ENCODE measurements around the gene CFAP99.
A peak's percentile ranks its signal among the peaks of the same experiment; 100 is the strongest.

The CFAP99 gene

DNA sequence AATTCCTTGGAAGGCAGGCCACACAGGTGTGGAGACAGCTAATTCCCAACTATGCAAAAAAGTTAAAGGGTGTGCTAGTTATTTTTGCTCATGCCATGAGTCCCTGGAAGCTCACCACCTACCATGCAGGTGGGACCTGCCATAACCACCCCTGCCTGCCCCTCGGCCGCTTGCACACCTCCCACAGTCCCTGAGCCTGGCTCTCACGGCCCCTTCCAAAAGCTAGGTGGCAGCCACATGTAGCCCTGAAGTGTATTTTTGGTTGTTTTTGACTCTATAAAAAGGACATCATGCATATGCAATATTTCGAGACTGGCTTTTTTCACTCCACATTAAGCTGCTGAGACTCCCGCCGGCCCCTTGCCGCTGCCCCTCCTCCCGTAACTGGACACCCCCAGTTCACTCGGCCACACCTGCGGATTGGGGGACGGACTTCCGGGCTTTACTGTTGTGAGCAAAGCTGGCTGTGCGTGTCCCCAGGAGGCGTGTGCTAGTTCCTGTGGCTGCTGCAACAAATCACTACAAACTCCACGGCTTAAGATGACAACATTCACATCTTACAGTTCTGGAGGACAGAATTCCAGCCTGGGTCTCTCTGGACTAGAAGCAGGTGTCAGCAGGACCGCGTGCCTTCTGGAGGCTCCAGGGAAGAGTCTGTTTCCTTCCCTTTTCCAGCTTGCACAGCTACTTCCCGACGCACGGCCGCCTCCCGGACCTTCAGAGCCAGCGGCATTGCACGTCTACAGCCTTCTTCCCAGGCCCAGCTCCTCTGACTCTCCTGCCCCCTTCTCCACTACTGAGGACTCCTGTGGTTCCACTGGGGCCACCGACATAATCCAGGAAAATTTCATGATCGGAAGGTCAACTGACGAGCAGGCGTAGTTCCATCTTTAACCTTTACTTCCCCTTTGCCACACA is 25.1 kb upstream of the CFAP99 start:
- DNase-seq: no peak

DNA sequence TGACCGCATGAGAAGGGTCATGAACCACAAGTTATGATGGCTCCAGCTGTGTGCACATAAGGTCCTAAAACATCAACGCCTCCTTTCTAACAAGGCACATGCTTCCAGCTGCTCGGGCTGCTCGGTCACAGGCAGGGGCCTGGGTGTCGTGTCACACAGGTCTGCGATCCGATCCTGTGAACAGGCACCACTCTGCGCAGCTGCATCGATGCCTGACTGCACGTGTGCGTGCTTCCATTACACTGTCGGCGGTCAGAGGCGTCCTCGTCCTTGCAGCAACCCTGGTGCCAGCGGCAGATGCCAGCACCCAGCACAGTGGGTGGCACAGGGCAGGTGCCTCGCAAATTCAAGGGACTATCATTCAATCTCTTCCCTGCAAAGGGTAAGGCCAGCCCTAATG is 24.2 kb upstream of the CFAP99 start:
- no peak for DNase-seq

DNA sequence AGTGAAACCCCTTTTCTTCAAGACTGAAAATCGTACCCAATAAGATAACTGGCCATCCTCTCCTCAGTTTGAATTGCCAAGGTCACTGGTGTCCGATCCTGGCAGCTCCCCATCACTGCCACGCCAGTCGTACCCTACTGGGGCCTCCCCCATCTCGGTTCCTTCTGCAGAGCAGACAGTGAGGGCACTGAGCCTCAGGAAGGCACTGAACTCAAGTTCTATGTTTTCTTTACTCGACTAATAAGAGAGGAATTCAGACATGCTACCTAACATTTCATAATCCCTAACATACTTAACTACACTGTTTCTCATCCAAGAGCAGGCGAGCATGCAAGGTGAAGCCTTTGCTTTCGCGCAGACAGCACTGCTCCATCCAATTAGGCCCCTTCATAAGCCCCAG is 23.7 kb upstream of the CFAP99 start:
- DNase-seq: no peak

DNA sequence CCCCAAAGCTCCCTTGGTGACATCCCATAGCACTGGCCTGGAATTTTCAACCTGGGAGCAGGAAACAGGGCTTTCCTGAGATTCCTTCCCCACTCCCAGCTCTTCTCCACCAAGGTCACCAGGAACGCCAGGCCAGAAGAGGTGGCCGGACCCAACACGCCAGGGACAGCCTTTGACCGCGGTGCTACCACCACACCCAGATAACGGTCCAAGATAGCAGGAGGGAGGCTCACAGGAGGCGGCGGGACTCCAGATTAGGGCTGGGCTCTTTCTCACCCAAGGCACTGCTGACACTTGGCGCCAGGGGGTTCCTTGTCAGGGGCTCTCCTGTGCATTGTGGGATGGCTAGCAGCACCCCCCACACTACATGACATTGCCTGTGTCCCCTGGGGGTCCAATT is 23.2 kb upstream of the CFAP99 start:
- no peak for DNase-seq

DNA sequence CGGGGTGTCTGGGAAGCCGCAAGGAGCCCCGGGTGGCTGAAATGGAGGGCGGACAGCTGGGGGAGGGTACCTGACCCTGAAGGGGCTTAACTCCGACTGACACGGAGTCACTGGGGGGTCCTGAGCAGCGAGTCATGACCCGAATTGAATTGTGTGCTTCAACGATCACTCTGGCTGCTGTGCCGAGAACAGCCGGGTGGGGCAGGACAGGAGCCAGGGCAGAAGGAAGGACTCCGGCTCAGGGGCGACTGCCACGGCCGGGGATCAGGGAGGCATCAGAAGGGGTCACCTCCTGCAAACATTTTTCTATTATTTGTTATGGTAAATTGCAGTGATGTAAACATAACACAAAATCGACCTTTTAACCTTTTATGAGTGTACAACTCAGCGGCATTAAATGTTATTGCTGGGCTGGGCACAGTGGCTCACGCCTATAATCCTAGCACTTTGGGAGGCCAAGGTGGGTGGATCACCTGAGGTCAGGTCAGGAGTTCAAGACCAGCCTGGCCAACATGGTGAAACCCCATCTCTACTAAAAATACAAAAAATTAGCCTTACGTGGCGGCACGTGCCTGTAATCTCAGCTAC is 21.9 kb upstream of the CFAP99 start:
- no peak for DNase-seq

DNA sequence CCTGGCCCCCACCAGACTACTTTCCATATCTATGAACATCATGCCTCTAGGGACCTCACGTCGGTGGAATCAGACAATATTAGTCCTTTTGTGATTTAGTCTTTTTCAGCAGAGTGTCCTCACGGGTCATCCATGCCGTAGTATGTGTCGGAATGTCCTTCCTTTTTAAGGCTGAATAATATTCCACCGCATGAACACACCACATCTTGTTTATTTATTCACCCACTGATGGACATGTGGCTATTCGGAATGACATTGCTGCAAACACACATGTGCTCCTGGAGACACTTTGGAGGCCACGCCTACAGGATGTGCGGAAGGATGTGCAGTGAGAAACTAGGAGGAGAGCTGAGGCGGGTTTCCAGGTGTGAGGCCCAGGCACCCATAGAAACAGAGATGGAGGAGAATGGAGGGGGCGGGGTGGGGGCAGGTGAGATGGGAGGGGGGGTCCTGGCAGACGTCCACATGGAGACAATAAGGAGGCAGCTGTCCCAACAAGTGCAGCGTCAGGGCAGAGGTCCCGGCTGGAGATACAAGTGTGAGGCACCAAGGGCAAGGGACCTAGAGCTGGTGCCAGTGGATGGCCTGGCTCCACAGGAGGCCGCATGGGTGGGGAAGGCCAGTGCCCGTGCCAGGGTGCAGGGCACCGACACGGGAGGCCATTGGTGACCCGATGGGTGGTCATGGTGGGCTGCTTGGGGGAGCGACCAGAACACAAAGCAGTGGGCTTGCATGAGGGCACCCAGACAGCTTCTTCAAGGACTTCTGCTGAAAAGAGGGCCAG is 21.0 kb upstream of the CFAP99 start:
- DNase-seq: no peak

DNA sequence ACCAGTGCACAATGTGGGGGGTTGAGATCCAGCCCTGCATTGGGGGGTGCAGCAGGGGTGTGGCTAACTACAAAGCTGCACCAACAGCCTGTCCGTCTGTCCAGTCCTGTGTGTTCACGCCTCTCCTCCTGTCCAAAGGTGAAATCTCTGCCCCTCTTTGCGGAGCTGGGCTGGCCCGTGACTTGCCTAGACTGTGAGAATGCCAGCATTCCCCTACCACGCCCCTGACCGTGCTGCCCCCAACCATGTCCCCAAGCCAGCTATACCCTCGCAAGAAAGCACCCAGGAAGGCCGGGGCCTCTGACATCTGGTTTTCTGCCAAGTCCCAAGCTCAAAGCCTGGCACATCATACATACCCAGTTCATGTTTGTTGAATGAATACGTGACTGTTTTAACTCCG is 19.5 kb upstream of the CFAP99 start:
- DNase-seq: no peak

DNA sequence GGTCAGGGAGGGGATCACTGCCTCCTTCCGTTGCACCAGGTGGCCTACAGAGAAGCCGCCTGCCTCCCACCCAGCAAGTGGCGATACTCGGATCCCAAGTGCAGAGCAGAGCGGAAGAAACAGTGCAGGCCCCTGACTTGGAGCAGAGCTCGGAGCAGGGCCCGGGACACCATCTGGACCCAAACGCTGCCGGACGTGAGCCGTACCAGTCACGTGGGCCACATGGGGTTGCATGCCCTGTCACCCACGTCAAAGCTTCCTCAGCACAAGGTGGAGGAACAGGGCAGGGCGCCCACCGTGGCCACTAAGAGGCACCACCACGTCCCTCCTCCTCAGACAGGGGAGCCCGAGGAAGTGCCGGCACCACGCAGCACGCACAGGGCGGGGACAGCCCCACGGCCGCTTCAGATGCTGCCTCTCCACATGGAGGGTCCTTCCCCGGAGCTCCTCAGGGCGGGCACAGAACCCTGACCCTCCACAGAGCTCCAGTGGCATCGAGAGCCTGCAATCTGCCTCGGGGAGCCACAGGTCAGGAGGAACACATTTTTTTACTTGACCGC is 19.0 kb upstream of the CFAP99 start:
- DNase-seq: no peak

DNA sequence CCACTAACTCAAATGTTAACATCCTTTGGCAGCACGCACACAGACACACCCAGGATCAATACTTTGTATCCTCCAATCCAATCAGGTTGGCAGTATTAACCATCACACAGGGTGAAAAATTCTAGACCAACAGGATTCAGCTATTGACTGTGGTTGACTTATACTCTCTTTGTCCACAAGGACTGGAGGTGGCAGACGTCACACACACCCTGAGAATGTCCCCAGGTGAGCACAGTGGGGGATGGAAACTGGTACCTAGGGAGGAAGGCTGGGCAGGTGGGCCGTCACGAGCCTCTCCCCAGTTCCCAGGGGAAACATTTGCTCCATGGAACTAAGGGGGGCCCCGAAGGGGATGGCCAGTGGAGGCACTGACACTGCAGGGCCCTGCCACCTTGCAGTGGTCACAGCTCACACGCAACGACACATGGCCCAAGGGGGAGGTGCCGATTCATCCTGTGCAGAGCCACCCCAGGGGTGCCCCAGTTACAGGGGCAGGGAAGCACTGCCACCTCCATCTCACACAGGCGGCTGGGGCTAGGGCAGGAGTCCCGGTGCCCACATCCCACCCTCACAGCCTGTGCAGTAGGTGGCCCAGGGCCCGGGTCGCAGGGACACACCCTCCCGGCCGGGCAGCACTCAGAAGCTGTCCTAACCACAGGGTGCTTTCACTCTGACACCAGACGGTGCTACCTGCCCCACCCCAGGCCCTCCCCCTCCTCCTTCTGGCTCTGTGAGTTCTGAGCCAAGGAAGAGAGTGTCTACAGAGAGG is 17.7 kb upstream of the CFAP99 start:
- DNase-seq: no peak

DNA sequence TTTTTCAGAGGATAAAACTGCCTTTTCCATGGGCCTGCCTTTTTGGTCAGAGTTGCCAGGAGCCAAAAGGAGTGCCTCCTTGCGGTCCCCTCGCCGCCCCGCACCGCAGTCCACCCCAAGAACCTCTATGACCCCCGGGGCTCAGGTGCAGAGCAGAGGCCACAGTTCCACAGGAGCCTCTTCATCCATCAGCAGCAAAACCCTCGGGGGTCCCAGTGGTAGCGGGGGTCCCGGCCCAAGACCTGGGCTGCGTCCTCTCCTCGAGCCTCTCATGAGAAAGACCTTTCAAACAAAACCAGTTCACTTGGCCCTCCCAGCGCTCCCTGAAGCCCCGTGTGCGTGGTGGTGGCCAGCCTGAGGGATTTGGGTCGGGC is 17.2 kb upstream of the CFAP99 start:
- no peak for DNase-seq

DNA sequence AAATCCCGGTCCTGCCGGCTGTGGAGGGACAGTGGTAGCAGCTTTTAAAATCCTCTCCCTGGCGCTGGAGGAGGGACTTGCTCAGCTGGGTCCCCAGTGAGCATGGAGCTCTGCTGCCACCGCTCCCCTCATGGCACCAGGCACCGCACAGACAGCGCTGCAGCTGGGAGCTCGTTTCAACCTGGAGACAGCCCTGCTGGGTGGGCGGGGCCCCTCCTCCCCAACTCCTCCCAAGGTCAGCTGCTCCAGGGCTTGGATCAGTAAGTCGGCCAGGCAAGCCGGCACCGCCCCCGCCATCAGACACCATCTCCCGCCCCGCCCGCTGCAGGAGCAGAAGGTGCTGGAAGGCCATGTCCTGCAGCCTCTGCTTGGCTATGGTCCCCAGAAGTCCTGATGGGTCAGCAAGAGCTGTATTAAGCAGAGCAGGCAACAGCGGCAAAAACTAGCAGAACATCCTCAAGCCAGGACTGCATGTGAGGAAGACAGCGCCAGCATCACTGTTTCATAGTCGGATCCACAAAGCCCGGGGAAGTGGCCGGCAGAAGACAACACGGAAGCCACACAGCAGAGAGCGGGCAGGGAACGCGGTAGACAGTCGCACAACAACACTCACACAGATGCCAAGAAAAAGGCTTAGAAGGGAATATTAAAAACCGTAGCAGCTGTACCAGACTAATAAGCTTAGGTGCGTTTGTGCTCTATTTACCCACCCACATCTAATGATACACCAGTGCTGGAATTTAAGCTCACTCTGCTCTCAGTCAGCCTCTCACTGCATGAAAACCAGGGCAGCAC is 16.5 kb upstream of the CFAP99 start:
- DNase-seq: peak; percentile 25

DNA sequence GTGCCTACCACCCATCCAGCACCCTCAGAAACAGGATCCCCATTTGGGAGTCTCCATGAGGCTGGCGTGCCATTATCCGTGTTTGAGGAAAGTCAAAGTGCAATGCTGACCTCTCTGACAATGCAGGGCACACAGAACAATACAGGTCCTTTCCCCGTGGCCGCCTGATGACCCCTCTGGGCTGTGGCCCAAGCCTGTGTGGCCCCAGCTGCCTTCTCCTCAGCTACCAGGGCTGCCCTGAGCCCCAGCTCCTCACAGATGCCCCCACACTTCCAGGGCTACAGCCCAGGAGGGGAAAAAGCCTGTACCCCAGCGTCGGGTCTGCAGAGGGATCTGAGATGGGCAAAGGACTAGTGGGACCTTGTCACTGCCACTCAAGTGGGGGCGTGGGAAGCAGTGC is 15.8 kb upstream of the CFAP99 start:
- no peak for DNase-seq

DNA sequence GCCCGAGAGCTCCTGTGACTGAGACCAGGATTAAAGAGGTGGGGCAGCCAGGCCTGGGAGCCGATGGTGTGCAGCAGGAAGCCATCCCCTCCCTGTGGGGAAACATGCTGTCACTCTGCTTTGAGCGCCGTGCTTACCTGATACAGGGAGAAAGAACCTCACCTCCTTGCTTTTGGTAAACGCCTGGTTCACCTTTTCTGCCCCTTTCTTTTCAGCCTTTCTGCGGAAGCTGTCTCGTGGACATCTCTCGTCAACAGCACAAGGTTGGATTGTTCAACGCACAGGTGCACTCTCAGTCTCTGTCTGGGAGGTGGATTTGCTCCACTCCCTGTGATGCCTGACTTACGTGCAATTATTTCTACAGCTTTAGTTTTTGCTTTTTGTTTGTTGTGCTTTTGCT is 12.3 kb upstream of the CFAP99 start:
- no peak for DNase-seq

DNA sequence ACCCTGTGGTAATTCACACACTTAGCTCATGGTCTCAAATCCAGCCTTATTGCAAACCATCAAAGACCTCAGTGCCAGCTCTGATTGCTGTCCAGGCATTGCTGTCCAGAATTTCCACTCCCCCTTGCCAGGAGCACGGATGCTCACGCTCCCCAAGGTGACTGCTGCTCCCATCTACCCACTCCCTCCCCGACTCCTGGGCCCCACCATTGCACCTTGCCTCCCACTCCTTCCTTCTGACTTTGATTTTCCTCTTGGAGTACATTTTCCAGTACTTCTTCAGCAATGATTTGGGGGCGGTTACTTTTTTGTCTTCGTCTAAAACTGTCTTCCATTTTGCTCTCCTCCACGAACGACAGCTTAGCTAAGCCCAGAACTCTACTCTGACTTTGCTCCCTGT is 11.8 kb upstream of the CFAP99 start:
- no peak for DNase-seq

DNA sequence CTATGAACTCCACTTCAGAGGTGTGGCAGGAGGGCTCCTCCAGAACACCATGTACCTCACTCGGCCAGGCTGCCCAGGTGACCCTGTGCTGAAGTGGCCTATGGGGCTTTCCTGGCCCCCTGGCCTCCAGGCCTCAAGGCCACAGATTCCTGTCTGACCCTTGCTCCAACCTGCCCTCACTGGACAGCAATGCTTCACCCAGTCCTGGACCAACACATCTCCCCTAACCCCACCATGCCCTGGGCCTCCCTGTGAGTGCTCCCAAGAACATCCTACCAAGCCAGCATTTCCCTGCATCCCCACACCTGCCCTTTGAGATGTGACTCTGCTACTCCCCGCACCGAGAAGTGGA is 10.8 kb upstream of the CFAP99 start:
- no peak for DNase-seq

DNA sequence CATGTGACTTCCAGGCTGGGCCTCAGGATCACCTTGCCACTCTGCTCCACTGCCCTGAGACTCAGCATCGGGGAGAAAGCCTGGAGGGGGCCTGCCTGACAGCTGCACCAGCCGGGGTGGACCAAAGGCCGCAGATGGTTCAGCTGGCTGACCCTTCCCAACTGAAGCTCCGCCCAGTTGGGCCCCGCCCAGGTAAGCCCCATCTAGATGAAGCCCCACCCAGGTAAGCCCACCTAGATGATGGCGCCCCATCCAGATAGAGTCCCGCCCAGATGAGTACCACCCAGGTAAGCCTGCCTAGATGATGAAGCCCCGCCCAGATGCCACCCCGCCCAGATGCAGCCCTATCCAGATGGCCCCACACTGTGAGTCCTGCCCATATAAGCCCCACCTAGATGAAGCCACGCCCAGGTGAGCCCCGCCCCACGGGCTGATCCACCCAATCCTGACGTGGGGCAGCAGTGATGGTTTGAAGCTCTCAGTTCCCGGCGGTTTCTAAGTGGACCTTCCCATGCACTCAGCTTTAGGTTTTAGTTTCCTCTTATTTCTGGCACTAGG is 10.3 kb upstream of the CFAP99 start:
- DNase-seq: peak; percentile 45

DNA sequence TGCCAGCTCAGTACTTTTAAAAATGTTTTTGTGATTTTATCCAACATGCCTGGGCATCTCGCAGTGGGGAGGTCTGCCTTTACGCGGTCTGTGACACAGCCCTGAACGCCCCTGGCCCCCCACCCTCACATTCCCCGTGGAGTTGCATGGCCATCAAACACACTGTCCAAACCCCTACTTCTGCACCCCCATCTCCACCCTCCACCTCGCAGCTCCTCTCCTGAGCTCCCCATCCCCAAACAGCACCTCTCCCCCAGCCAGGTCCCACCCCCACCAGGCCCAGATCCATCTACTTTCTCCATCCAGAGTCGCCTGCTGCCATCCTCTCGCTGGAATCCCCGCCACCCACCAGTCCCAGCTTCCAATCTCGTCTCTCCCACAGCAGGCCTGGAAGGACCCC is 9.8 kb upstream of the CFAP99 start:
- no peak for DNase-seq

DNA sequence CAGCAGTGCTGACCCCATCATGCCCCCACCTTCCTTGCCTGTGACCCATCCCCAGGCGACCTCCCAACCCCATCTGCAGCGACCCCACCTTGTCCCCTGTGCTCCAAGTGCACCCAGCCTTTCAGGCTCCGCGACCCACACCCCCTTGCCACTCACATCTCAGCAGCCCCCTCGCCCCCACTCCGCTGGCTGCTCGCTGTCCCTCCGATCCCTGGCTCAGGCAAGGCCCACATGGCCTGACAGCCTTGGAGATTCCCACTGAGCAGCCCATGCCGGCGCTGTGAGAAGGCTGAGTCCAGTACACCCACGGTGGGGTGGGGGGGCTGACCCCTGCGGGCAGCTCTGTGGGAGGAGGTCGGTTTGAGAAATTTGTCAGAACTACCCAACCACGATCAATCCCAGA is 9.4 kb upstream of the CFAP99 start:
- DNase-seq: no peak

DNA sequence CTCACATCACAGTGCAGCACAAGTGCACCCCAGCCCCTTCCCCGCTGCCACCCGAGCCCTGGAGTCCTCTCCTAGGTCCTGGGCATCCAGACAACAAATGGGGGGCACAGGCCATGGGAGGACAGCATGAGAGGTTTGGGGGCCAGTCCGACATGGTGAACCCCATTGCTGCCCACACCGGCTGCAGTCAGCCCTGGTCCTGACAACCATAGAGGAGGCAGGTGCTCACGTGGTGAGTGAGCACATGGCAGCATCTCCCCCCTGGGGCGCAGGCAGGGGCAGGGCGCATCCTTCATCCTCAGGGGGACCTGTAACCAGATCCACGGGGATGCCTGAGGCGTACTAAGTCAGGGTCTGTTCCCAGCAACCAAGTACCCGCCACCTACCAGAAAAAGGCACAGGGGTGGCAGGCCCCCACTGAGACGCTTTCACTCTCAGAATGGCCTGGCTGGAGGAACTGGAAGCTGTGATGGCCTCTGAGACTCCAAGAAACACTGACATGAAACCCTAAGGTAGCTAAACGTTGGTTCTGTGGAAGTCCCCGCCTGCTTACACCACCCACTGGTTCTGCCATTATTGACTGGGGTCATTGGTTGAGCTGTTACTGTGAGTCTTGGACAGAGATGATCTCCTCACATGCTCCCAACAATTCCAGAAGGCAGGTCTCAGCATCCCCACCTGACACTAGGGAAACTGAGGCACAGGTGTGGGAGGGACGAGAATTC is 6.8 kb upstream of the CFAP99 start:
- peak; percentile 43 for DNase-seq

DNA sequence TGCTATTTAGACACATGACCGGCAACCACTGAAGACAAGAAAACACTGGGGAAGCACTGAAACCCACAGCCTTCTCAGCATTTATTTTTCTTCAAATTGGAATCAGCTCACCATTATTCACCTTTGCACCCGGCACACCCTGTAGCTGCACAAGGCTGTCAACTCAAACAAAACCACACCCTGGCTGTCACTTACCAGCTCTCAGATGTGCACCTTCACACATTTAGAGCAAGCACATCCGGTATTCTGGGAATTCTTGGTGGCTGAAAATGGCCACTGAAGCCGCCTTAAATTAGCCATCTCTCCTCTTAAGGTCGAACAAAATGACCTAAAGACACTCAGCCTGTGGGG is 6.2 kb upstream of the CFAP99 start:
- DNase-seq: peak; percentile 81
